Measurements from ENCODE around the gene PDE10A. TPM values are rescaled to one million over a fixed set of nuclear protein-coding genes. Genes with fewer than 3 reads are reported as not detected.
A peak's percentile ranks its signal among the peaks of the same experiment; 100 is the strongest.

PDE10A gene
- total RNA-seq, 1 donor from 2014 or later: 5.4 TPM

DNA sequence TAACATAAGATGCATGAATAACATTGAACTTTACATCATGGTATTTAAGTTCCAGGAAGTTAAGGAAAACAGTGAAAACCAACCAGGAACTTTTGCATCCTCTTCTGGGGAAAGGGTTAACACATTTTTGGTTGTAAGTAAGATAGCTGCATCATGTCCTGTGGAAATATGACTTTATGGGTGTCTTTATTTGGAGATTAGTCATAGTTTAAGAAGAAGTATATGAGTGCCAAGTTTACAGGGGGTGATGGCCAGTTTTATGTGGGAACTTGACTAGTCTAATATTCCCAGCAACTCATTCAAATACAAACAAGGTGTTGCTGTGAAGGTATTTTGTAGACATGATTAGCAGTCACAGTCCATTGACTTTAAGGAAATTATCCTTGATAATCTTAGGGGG lies 78.0 kb downstream of the PDE10A start:
- H3K4me1 ChIP-seq (ENCODE audit: insufficient read depth, low read length): no peaks in the 10 kb centered on the region
- H3K9ac ChIP-seq (ENCODE audit: low read length): no peak overlapping the region
- Mint-ChIP-seq H3K4me1 (ENCODE audit: low read depth, unreplicated experiment) (peaks cover 2% of the 10 kb centered on the region), H3K36me3 (ENCODE audit: low read depth, unreplicated experiment) (peaks cover 3% of the 10 kb centered on the region), H3K9me3 (ENCODE audit: unreplicated experiment) (peaks cover 11% of the 10 kb centered on the region), H3K27ac (ENCODE audit: unreplicated experiment) (no peak overlapping the region), H3K4me3 (ENCODE audit: unreplicated experiment) (no peak overlapping the region), H3K27me3 (ENCODE audit: low read depth, unreplicated experiment) (no peaks in the 10 kb centered on the region)
- no peak for TF ChIP-seq CTCF (IDR thresholded peaks at IDR 0.05; ENCODE audit: insufficient read depth, low read depth, low read length)
- no peak for TF ChIP-seq EZH2 (IDR thresholded peaks at IDR 0.05; ENCODE audit: insufficient read depth, low read length)
- no peaks in the 10 kb centered on the region for H3K9me3 ChIP-seq (ENCODE audit: insufficient read depth, low read depth, low read length)
- H3K4me3 ChIP-seq (ENCODE audit: insufficient read depth, low read depth, low read length): no peak overlapping the region
- H2AFZ ChIP-seq (ENCODE audit: low read depth, low read length): no peak overlapping the region
- no peaks in the 10 kb centered on the region for H3K36me3 ChIP-seq (ENCODE audit: insufficient read depth, low read length)
- H4K20me1 ChIP-seq (ENCODE audit: insufficient read depth, low read length): no peaks in the 10 kb centered on the region
- DNase-seq (ENCODE audit: low read depth) (peak; percentile 2), FAIRE-seq (no peak)
- no peaks in the 10 kb centered on the region for H3K27me3 ChIP-seq (ENCODE audit: insufficient read depth, low read length)
- peak overlapping the region; percentile 30 for H3K27ac ChIP-seq (ENCODE audit: low read depth, low read length)
- H3K79me2 ChIP-seq (ENCODE audit: insufficient read depth, low read length): peaks cover 5% of the 10 kb centered on the region
- H3K4me2 ChIP-seq (ENCODE audit: low read length): no peak overlapping the region

DNA sequence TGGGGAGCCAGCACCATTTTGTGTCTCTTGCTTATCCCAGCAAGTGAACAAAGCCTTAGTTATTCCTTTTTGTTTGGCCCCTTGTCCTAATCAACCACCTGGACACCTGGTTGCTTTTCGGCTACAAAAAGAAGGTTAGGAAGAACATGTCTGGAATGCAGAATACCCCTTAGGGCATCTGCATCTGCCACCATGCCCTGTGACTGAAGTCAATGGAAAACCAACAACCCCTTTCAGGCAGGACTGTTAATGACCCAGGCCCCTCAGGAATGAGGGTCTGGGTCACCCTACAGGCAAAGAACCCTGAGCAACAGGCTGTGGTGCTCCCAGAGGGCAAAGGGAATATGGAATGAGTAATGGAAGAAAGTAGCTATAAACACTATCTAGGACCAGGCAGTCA lies 78.5 kb downstream of the PDE10A start:
- TF ChIP-seq CTCF (IDR thresholded peaks at IDR 0.05; ENCODE audit: insufficient read depth, low read depth, low read length): no peak
- no peak for TF ChIP-seq EZH2 (IDR thresholded peaks at IDR 0.05; ENCODE audit: insufficient read depth, low read length)
- H3K27ac Mint-ChIP-seq (ENCODE audit: unreplicated experiment): no peak overlapping the region
- H3K9me3 ChIP-seq (ENCODE audit: insufficient read depth, low read depth, low read length): no peaks in the 10 kb centered on the region
- H3K27ac ChIP-seq (ENCODE audit: low read depth, low read length): no peak overlapping the region
- no peaks in the 10 kb centered on the region for H3K36me3 ChIP-seq (ENCODE audit: insufficient read depth, low read length)
- H2AFZ ChIP-seq (ENCODE audit: low read depth, low read length): no peak overlapping the region
- DNase-seq (ENCODE audit: low read depth) (no peak), FAIRE-seq (no peak)
- H3K27me3 Mint-ChIP-seq (ENCODE audit: low read depth, unreplicated experiment): no peaks in the 10 kb centered on the region
- no peaks in the 10 kb centered on the region for H3K27me3 ChIP-seq (ENCODE audit: insufficient read depth, low read length)
- no peak overlapping the region for H3K4me3 ChIP-seq (ENCODE audit: insufficient read depth, low read depth, low read length)
- peaks cover 11% of the 10 kb centered on the region for H3K9me3 Mint-ChIP-seq (ENCODE audit: unreplicated experiment)
- no peaks in the 10 kb centered on the region for H3K4me1 ChIP-seq (ENCODE audit: insufficient read depth, low read length)
- no peak overlapping the region for H3K4me3 Mint-ChIP-seq (ENCODE audit: unreplicated experiment)
- H4K20me1 ChIP-seq (ENCODE audit: insufficient read depth, low read length): no peaks in the 10 kb centered on the region
- peaks cover 3% of the 10 kb centered on the region for H3K36me3 Mint-ChIP-seq (ENCODE audit: low read depth, unreplicated experiment)
- H3K4me2 ChIP-seq (ENCODE audit: low read length): no peak overlapping the region
- H3K9ac ChIP-seq (ENCODE audit: low read length): no peak overlapping the region
- peaks cover 2% of the 10 kb centered on the region for H3K4me1 Mint-ChIP-seq (ENCODE audit: low read depth, unreplicated experiment)
- H3K79me2 ChIP-seq (ENCODE audit: insufficient read depth, low read length): peaks cover 5% of the 10 kb centered on the region

DNA sequence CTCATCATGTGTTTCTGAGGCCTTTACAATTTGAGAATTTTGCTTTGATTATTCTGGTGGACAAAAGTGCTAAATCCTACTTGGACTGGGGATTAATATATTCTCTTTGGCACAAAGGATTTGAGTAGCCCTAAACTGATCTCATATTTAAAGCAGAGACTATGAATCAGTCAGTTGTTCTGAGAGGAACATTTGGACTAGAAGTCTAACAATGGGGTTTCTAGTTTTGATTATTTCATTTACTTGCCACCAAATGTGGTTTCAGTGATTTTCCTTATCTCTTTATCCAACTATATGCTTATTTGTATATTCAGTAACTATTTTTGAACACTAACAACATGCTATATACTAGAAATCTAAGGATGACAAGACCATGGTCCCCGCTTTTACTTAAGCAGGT lies 81.4 kb downstream of the PDE10A start:
- no peaks in the 10 kb centered on the region for H4K20me1 ChIP-seq (ENCODE audit: insufficient read depth, low read length)
- H3K4me1 Mint-ChIP-seq (ENCODE audit: low read depth, unreplicated experiment): peaks cover 2% of the 10 kb centered on the region
- no peaks in the 10 kb centered on the region for H3K27me3 Mint-ChIP-seq (ENCODE audit: low read depth, unreplicated experiment)
- H3K4me1 ChIP-seq (ENCODE audit: insufficient read depth, low read length): no peaks in the 10 kb centered on the region
- H3K9ac ChIP-seq (ENCODE audit: low read length): no peak overlapping the region
- H3K9me3 ChIP-seq (ENCODE audit: insufficient read depth, low read depth, low read length): no peaks in the 10 kb centered on the region
- H3K4me2 ChIP-seq (ENCODE audit: low read length): no peak overlapping the region
- peaks cover 11% of the 10 kb centered on the region for H3K9me3 Mint-ChIP-seq (ENCODE audit: unreplicated experiment)
- peaks cover 3% of the 10 kb centered on the region for H3K36me3 Mint-ChIP-seq (ENCODE audit: low read depth, unreplicated experiment)
- H3K36me3 ChIP-seq (ENCODE audit: insufficient read depth, low read length): no peaks in the 10 kb centered on the region
- no peak overlapping the region for H3K27ac Mint-ChIP-seq (ENCODE audit: unreplicated experiment)
- peaks cover 5% of the 10 kb centered on the region for H3K79me2 ChIP-seq (ENCODE audit: insufficient read depth, low read length)
- DNase-seq (ENCODE audit: low read depth): no peak
- H3K27ac ChIP-seq (ENCODE audit: low read depth, low read length): no peak overlapping the region
- TF ChIP-seq EZH2 (IDR thresholded peaks at IDR 0.05; ENCODE audit: insufficient read depth, low read length) (no peak), CTCF (IDR thresholded peaks at IDR 0.05; ENCODE audit: insufficient read depth, low read depth, low read length) (no peak)
- no peak overlapping the region for H3K4me3 ChIP-seq (ENCODE audit: insufficient read depth, low read depth, low read length)
- H3K4me3 Mint-ChIP-seq (ENCODE audit: unreplicated experiment): no peak overlapping the region
- FAIRE-seq: no peak
- H2AFZ ChIP-seq (ENCODE audit: low read depth, low read length): no peak overlapping the region
- H3K27me3 ChIP-seq (ENCODE audit: insufficient read depth, low read length): no peaks in the 10 kb centered on the region
